C1 segment of cervical spinal cord (tissue), 14 donors: ENCODE results near the gene ICAM1.
A peak's percentile ranks its signal among the peaks of the same experiment; 100 is the strongest.

Experiments
- DNase-seq, 14 donors: peaks; one replicate each; lab custom pipeline; 2025; lab: John Stamatoyannopoulos, UW

The ICAM1 gene

DNA sequence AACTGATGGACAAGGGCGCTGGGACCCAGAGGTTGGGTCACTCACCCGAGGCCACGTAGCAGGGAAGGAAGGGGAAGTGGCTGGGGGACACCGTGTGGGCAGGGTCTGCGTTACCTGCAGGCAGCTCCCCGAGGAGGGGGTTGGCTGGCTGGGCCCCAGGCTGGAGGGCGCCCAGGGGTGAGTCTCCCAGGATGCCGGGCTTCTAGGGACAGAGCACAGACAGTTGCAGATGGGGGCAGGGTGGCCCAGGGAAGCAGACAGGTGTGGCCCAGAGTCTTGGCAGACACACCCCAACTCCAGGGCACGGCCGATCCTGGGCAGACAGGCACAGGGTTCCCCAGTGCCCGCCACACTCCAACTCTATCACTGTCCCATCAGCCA lies 50.5 kb downstream of the ICAM1 start:
- no peak for DNase-seq

- no peak for DNase-seq
Measured at GRCh38 chr19:10321874-10322835, 51.2 kb downstream of the ICAM1 start.

GRCh38 chr19:10325732-10326131 lies 54.8 kb downstream of the ICAM1 start:
- no peak for DNase-seq

- no peak for DNase-seq
Measured at GRCh38 chr19:10327793-10328192, 56.9 kb downstream of the ICAM1 start.

- no peak for DNase-seq
Measured at GRCh38 chr19:10328558-10329429, 57.9 kb downstream of the ICAM1 start.

GRCh38 chr19:10329555-10329954 lies 58.6 kb downstream of the ICAM1 start:
- no peak for DNase-seq

GRCh38 chr19:10332158-10332964 lies 61.4 kb downstream of the ICAM1 start:
- DNase-seq, result no peak

DNA sequence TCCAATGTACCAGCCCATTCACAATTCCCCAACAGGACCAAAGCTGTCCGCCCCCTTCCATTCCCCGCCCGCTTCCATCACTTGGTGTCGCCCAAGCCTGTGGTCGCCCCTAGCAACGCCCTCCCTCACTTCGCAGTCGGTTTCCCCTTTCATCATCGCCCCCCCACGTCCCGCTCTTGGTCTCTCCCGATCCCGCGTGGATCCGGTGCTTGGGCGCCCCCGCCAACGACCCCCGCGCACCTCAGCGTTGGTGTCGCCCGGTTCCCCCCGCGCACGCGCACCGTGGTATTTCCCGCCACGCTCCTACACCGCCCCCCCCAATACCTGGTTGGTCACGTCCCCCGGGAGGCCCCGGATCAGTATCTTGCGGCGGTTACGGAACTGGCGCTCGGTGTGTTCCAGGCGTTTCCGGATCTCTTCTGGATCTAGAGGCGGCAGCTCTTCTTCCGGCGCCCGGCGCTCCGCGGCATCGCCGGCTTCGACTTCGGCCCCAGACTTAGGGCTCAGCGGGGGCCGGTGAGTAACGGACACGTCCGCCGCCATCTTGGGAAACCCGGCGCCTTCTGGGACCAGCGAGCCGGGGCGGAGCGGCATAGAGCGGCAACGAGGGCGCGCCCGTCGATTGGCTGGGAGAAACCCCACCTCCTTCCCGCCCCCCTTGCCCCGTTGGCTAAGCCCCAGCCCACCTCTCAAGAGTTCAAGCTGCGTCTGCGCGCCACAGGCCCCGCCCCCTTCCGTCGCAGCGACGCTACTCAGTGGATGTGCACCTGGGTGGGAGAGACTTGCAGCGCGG lies 62.2 kb downstream of the ICAM1 start, which contains the start of gene RAVER1:
Gene RAVER1 (minus strand): TSS at position 565 of the 793 bp plus-strand sequence. CDS start 22 bp downstream, at position 543.
- DNase-seq, result peak; percentile 86 to 97 (median 94)

DNA sequence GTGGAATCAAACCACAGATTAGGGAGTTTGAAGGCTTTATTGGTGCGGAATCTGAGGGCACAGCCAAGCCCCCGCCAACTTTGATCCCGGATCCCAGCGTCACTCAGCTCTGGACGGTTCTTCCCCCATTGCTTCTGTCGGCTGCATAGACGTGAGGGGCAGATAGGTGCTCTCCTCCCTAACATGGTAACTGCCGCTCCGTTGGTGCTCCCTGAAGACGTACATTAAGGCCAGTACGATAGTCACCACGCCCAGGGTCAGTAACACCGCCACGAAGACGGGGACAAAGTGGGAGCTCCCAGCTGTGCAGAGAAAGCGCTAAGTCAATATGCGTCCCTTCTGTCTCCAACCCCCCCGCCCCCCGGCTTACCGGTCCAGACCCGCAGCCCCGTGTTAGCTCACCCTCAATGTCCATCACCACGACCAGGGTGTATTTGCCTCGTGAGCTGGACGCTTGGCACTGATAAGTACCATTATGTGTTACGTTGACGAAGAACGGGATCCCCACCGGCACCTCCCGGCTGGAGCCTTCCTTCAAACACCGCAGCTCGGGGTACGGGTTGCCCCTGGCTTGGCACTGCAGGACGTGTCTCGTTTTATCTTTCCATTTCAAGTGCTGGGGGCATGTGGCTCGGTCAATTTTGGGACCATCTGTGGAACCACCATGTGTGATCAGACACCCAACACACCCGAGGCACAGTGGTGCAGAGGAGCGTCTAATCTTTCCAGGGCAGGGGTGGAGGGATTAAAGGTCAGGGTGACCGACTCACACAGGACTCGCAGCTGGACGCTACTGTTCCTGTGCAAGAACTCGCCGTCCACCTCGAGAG lies 63.1 kb downstream of the ICAM1 start:
- DNase-seq, result no peak

- peak in 13 of 14 donors; percentile 9 to 80 (median 49) for DNase-seq
Measured at GRCh38 chr19:10334588-10335351, 63.9 kb downstream of the ICAM1 start.

DNA sequence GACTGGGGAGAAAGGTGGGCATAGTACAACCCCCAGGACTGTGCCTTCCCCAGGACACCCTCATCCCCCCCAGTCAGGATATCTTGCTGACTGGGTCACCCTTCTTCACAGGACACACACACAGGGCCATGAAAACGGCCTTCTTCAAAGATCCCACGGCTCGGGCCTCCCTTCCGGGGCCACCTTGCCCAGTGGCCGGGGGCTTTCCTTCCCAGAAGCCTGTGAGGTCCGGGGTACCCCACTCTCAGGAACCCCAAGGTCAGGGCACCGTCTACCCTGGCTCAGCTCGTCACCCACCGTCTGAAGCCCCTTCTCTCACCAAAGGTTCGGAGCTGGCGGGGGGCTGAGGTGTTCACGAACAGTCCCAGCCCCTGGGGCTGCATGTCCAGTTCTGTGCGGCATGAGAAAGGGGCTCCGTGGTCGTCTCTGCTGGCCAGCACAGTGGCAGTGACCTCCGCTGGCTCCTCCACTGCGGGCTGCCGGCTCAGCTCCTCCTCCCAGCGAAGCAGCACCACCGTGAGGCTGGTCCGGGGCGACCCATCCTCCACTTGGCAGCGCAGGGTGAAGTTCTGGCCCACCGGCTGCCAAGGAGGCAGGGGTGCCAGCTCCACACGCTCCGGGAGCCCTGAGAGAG lies 64.5 kb downstream of the ICAM1 start:
- peak in 3 of 14 donors; percentile 3 to 28 (median 9) for DNase-seq
